SK-N-MC (cell line): ENCODE measurements around the gene LPA.
"Not testable (repeated sequence)": the region's sequence is repeated elsewhere in the genome, so short reads cannot be mapped to it uniquely, and the experiment has no call there.

Source experiments
- DNase-seq: peaks from one replicate; pipeline ENCODE4 v3.0.0-alpha.2; 2011; ENCODE audit warnings: low read depth, low spot score
- H3K27ac ChIP-seq: fragments of 200-600 bp; sonication (generic); 2 replicates; pipeline ENCODE4 v1.5.1; 2016; ENCODE audit warnings: mixed run types
- H3K36me3 ChIP-seq: fragments of 200-600 bp; sonication (generic); 2 replicates; pipeline ENCODE4 v1.6.1; 2017; ENCODE audit warnings: antibody characterized with exemption, low read length, mixed read lengths; ENCODE audit not compliant: insufficient read depth
- H3K4me3 ChIP-seq: fragments of 200-600 bp; sonication (generic); 2 replicates; pipeline ENCODE4 v1.5.1; 2016
- H3K9ac ChIP-seq: fragments of 200-600 bp; sonication (generic); 2 replicates; pipeline ENCODE4 v1.8.0; 2017; ENCODE audit warnings: mixed run types, mixed read lengths; ENCODE audit not compliant: insufficient read length
- H3K9me3 ChIP-seq: fragments of 200-600 bp; sonication (generic); 2 replicates; pipeline ENCODE4 v1.6.1; 2017; ENCODE audit warnings: low read depth, mild to moderate bottlenecking, antibody characterized with exemption, low read length, moderate library complexity, mixed read lengths
- EZH2 ChIP-seq: fragments of 200-600 bp; sonication (generic); IDR thresholded peaks from one replicate; pipeline ENCODE4 v1.6.1; 2017; ENCODE audit warnings: antibody characterized with exemption
- FOXP2 ChIP-seq: optimal IDR thresholded peaks from 2 replicates; pipeline ENCODE3; 2011; ENCODE audit warnings: mild to moderate bottlenecking, moderate library complexity; ENCODE audit not compliant: insufficient read depth; ENCODE audit errors: extremely low read length, control extremely low read depth
- POLR2AphosphoS5 ChIP-seq: IDR thresholded peaks from 2 replicates; pipeline ENCODE4 v1.6.1; 2012; ENCODE audit warnings: mild to moderate bottlenecking, low read depth, low read length, borderline replicate concordance

LPA gene

DNA sequence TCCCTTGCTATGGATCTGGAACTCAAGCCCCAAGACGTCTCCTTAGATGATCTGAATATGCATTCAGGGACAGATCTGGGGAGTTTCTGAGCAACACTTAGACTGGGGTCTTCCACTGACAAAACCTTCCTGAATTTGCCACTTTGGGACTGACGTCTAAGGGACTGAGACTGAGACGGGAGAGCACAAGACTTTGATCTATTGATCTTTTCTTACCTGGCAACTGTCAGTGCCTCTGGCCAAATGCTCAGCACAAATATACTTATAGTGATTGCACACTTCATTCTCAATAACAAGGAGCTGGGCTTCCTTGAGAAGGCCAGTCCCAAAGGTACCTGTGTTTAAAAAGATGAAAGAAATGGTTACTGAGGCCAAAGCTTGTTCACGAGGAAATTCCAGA, 131.8 kb downstream of the LPA start:
- Histone ChIP-seq H3K9me3 (no peaks in the 10 kb centered on the region), H3K27ac (no peak overlapping the region), H3K36me3 (no peaks in the 10 kb centered on the region), H3K4me3 (no peak overlapping the region), H3K9ac (no peak overlapping the region)
- TF ChIP-seq POLR2AphosphoS5 (no peak), FOXP2 (no peak), EZH2 (no peak)
- no peak for DNase-seq

DNA sequence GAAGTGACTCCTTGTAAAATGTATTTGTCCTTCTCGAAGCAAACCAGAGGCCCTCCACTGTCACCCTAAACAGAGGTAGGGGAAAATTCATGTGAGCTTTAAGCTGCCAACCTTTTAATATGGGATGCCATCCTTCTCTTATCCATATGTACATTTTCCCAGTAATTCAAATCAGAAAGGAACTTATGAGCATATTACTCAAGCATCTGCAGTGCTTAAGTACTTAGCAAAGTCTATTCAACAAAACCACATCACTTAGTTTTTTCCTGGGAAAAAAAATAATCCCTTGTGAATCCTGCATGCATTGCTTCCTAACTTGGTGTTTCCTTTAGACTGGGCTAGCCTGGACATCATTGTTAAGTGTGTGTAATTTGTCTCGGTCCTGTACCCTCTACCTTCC, 132.2 kb downstream of the LPA start:
- TF ChIP-seq EZH2 (no peak), POLR2AphosphoS5 (no peak), FOXP2 (no peak)
- no peaks in the 10 kb centered on the region for H3K9me3 ChIP-seq
- no peak overlapping the region for H3K27ac ChIP-seq
- H3K36me3 ChIP-seq, result no peaks in the 10 kb centered on the region
- H3K4me3 ChIP-seq, result no peak overlapping the region
- DNase-seq, result no peak
- H3K9ac ChIP-seq, result no peak overlapping the region

DNA sequence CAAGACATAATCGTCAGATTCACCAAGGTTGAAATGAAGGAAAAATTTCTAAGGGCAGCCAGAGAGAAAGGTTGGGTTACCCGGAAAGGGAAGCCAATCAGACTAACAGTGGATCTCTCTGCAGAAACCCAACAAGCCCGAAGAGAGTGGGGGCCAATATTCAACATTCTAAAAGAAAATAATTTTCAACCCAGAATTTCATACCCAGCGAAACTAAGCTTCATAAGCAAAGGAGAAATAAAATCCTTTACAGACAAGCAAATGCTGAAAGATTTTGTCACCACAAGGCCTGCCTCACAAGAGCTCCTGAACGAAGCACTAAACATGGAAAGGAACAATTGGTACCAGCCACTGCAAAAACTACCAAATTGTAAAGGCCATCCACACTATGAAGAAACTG, 134.6 kb downstream of the LPA start:
- H3K9ac ChIP-seq, H3K27ac ChIP-seq, H3K36me3 ChIP-seq, H3K4me3 ChIP-seq, DNase-seq, H3K9me3 ChIP-seq: not testable (repeated sequence)

DNA sequence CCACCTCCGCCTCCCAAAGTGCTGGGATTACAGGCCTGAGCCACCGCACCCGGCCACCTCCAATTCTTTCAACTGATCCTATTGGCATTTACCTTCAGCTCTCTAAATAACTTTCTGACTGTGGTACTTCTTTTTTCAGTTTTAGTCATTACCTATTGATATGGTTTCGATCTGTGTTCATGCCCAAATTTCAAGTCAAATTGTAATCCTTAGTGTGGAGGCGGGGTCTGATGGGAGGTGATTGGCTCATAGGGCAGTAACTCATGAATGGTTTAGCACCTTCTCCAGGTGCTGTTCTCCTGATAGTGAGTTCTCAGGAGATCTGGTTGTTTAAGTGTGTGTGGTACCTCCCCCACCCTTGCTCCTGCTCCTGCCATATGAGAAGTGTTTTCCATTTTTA, 140.9 kb downstream of the LPA start:
- TF ChIP-seq POLR2AphosphoS5, result no peak
- TF ChIP-seq FOXP2, result no peak
- TF ChIP-seq EZH2, result no peak
- no peak overlapping the region for H3K27ac ChIP-seq
- no peak for DNase-seq

DNA sequence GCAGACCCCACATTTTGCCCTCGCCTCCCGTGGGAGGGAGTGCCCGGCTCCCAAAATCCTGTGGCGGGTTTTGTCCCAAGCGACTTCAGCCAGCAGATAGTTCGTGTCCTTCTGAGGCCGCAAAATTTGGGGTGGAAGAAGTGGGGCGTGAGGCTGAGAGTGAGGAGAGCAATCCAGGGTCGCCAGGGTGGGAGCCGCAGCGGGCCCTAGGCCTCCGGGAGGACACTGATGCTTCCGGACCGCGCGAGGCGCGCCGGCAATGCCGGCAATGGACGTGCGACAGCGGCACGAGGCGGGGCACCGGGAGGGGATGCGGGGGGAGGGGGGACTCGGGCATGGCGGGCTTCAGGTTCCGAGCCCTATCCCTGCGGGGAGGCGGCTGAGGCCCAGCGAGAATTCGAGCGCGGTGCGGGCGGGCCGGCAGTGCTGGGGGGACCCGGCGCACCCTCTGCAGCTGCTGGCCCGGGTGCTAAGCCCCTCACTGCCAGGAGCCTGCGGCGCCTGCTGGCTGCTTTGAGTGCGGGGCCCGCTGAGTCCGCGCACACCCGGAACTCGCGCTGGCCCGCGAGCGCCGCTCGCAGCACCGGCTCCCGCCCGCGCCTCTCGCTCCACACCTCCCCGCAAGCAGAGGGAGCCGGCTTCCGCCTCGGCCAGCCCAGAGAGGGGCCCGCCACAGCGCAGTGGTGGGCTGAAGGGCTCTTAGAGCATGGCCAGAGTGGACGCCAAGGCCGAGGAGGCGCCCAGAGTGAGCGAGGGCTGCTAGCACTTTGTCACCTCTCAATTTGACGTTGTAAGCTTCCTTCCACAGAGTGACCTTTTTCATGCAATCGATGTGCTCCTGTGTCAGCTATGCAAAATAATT, 143.8 kb downstream of the LPA start:
- Histone ChIP-seq H3K9me3 (no peaks in the 10 kb centered on the region), H3K27ac (no peak overlapping the region), H3K9ac (peak overlapping the region; percentile 20), H3K36me3 (no peaks in the 10 kb centered on the region), H3K4me3 (peak overlapping the region; percentile 81)
- no peak for DNase-seq
- no peak for TF ChIP-seq EZH2
- no peak for TF ChIP-seq FOXP2
- TF ChIP-seq POLR2AphosphoS5, result no peak

More for the DNA sequence above, 140.9 kb downstream of the LPA start:
- H3K9me3 ChIP-seq, result no peaks in the 10 kb centered on the region
- H3K4me3 ChIP-seq, result no peak overlapping the region
- no peaks in the 10 kb centered on the region for H3K36me3 ChIP-seq
- H3K9ac ChIP-seq, result no peak overlapping the region

DNA sequence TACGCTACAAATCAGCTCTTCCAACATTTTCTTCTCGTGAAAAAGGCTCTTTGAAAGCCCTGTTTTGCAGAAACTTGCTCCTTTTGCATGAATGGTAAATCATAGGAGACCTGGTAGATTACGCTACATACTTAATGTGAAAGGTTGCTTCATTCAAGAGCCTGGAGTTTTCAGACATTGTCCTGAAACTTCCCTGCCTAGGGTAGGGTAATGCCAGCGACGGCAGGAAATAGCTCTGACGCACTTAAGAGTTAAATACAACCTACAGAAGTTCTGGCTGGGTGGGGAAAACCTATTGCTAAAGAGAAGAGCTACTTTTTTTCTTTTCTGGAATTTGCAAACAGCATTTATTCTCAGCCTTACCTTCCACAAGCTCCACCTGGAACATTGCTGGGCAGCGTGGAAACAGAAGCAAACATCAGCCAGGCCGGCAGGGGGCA, 144.5 kb downstream of the LPA start:
- peak overlapping the region; percentile 81 for H3K4me3 ChIP-seq
- no peak for TF ChIP-seq EZH2
- no peak for TF ChIP-seq FOXP2
- no peak for TF ChIP-seq POLR2AphosphoS5
- no peak for DNase-seq
- no peaks in the 10 kb centered on the region for H3K9me3 ChIP-seq
- no peak overlapping the region for H3K27ac ChIP-seq
- no peak overlapping the region for H3K9ac ChIP-seq
- no peaks in the 10 kb centered on the region for H3K36me3 ChIP-seq

DNA sequence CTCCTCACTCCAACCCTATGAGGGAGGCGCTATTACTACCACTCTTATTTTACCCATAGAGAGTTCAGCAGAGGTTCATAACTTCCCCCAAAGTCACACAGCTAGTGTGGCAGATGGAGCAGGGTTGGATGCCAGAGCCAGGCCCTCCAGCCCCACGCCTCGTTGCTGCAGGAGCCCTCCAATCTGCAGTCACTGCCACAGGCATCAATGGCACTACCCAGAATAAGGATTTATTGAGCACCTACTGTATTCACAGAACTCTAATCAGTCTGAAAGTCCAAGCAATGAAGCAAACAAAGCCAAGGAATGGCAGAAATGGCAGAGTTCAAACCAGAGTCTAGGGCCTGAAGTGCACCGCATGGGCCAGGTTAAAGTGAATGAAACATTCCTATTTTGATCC, 144.9 kb downstream of the LPA start:
- Histone ChIP-seq H3K27ac (no peak overlapping the region), H3K36me3 (no peaks in the 10 kb centered on the region), H3K9ac (no peak overlapping the region), H3K9me3 (no peaks in the 10 kb centered on the region), H3K4me3 (no peak overlapping the region)
- no peak for TF ChIP-seq FOXP2
- no peak for TF ChIP-seq POLR2AphosphoS5
- no peak for TF ChIP-seq EZH2
- DNase-seq, result no peak

DNA sequence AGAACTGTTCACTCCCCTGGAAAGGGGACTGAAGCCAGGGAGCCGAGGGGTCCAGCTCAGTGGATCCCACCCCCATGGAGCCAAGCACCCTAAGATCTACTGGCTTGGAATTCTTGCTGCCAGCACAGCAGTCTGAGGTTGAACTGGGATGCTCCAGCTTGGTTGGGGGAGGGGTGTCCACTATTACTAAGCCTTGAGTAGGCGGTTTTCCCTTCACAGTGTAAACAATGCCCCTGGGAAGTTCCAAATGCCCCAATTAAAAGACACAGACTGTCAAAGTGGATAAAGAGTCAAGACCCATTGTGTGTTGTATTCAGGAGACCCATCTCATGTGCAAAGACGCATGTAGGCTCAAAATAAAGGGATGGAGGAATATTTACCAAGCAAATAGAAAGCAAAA, 150.2 kb downstream of the LPA start:
- Histone ChIP-seq H3K4me3 (no peak overlapping the region), H3K27ac (no peak overlapping the region), H3K9ac (no peak overlapping the region), H3K36me3 (no peaks in the 10 kb centered on the region), H3K9me3 (no peaks in the 10 kb centered on the region)
- DNase-seq, result no peak
- TF ChIP-seq FOXP2 (no peak), EZH2 (no peak), POLR2AphosphoS5 (no peak)

DNA sequence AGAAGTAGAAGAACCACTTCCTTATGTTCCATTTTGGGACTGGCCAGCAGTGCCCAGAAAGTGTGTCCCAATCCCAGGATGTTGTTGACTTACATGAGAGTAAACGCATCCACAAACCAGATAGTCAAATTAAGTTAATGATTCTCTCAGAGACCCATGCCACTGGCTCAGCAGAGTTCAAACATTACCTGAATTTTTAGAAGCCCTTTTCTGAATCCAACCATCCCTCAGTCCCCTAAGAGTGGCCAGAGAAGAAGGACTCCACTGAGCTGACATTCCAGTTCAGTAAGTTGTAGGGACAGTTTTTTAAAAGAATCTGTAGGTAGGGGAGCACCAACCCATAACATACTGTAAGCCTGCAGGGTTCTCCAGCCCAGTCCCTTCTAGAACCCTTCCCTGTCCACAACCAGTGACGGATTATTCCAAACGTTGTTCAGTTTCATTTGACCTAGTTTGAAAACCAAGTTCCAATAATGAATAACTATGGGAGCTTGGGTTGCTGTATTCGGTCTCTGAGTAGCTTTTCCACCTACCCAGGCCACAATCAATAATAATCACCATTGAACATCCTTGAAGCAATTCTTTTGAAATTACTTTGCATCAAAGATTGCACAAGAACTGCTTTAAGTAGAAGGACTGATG, 153.0 kb downstream of the LPA start:
- Histone ChIP-seq H3K4me3 (no peak overlapping the region), H3K9me3 (no peaks in the 10 kb centered on the region), H3K27ac (no peak overlapping the region), H3K36me3 (no peaks in the 10 kb centered on the region), H3K9ac (no peak overlapping the region)
- TF ChIP-seq EZH2 (no peak), FOXP2 (no peak), POLR2AphosphoS5 (no peak)
- no peak for DNase-seq
